Heart left ventricle (tissue), 16 donors: ENCODE data around the gene IGFBP7. TPM values are rescaled to one million over a fixed set of nuclear protein-coding genes. Genes with fewer than 3 reads are reported as not detected.

Experiments used
- ATAC-seq, 4 donors: fragments of 200-7000 bp; cut with Tn5 transposase; one replicate each; pipeline ENCODE4 v1.9.1; 2020 to 2022; ENCODE audit warnings: moderate library complexity in 4 of 4, mild to moderate bottlenecking in 3 of 4, moderate number of reproducible peaks in 1 of 4
- DNase-seq, 5 donors: peaks; one replicate each; pipeline ENCODE4 v3.0.0-alpha.2; 2020
- H3K27ac ChIP-seq, 12 donors: fragments of 200-600 bp; sonication (generic) in 4 of 12; one replicate each; pipeline versions ENCODE4 v1.5.0 to v1.8.0; 2016 to 2022; ENCODE audit warnings: mild to moderate bottlenecking in 2 of 12
- H3K27me3 ChIP-seq, 9 donors: fragments of 200-600 bp; sonication (generic) in 2 of 9; one replicate each; pipeline versions ENCODE4 v1.5.1 to v1.8.0; 2016 to 2022; ENCODE audit warnings: mild to moderate bottlenecking in 3 of 9
- H3K36me3 ChIP-seq, 9 donors: fragments of 200-600 bp; sonication (generic) in 2 of 9; one replicate each; pipeline versions ENCODE4 v1.5.0 to v1.8.0; 2018 to 2022; ENCODE audit warnings: mild to moderate bottlenecking in 2 of 9
- H3K4me1 ChIP-seq, 12 donors: fragments of 200-600 bp; sonication (generic) in 4 of 12; one replicate each; pipeline versions ENCODE4 v1.5.0 to v1.8.0; 2016 to 2022; ENCODE audit warnings: mild to moderate bottlenecking in 3 of 12
- H3K4me3 ChIP-seq, 12 donors: fragments of 200-600 bp; sonication (generic) in 4 of 12; one replicate each; pipeline versions ENCODE4 v1.5.0 to v1.8.0; 2017 to 2022; ENCODE audit warnings: mild to moderate bottlenecking in 9 of 12, moderate library complexity in 4 of 12
- H3K9me3 ChIP-seq, 12 donors: fragments of 200-600 bp; sonication (generic) in 4 of 12; one replicate each; pipeline versions ENCODE4 v1.5.0 to v1.8.0; 2016 to 2022; ENCODE audit warnings: mild to moderate bottlenecking in 1 of 12
- POLR2A ChIP-seq, 2 donors: fragments of 450-650 bp; IDR thresholded peaks; one replicate each; pipeline ENCODE4 v1.6.1; 2017; ENCODE audit warnings: antibody characterized with exemption in 2 of 2, mild to moderate bottlenecking in 2 of 2, moderate library complexity in 2 of 2
- WGBS, 4 donors: extraction: QIAGEN DNeasy Blood & Tissue Kit in 2 of 4; methylation state at CpG; one replicate each; pipeline versions ENCODE4 v1.1.5 to v1.1.7; 2013 to 2018; 5-methylcytosine and 5-hydroxymethylcytosine counted together
- intact Hi-C, 10 donors: fragments of 100-400 bp; cut with DNase I; formaldehyde crosslinking; loops; one replicate each; pipeline versions ENCODE4 v1.11.1 to v1.14.2; 2022
- polyA plus RNA-seq, 2 donors: library from polyadenylated mRNA; stranded (reverse); fragments of 200-250 nt; gene quantifications; one replicate each; pipeline ENCODE4 v1.2.3, GENCODE V29; 2013
- total RNA-seq, 9 donors: library from RNA; depleted of rRNA in 2 of 9; stranded (reverse); fragments of >200 nt in 2 of 9; fragmentation: NEBNext Ultra II Directional in 3 of 9; extraction: Animal tissue kit (Norgen Biotek cat#: 25700) in 3 of 9; gene quantifications; one replicate each; pipeline versions ENCODE4 v1.1.0 to v1.2.4, GENCODE V29; 2016 to 2023
- TF ChIP-seq, protein P1 (sequence below), 12 donors: fragments of 200-600 bp; sonication (generic) in 4 of 12; IDR thresholded peaks; one replicate each; pipeline versions ENCODE4 v1.5.0 to v1.8.0; 2018 to 2022; ENCODE audit warnings: antibody characterized with exemption in 12 of 12, mild to moderate bottlenecking in 5 of 12
- donor health status: ischemic (EF 13 %, LVEDD 7.1; RV severe dilation, severe dysfunction).
- donor health status: healthy with polysubstance abuse.
- donor health status: DM: no; HTN: yes; CAD: no.
- donor health status: DM: no; HTN: no; CAD: no.
- donor health status: ischemic (EF 25% LVEDD 6.9; RV normal size, moderate dysfunction).
- donor health status: ischemic (EF 25% LVEDD 5.7; RV mildly dilated, moderate dysfunction).
- donor health status: healthy.
- donor health status: DM: yes; HTN: yes; CAD: no.
- donor health status: ischemic (EF 35%, LVEDD 5.7; RV mildly dilated, moderate dysfunction).
- donor health status: nonischemic (EF 11% LVEDD 7.7; RV severe dilation, severe dysfunction).
- donor health status: DM: yes; HTN: yes; CAD: no.
- donor health status: PGD.
- donor health status: ischemic (EF 29% LVEDD 5.4; RV normal size, mild dysfunction).
- donor health status: nonischemic (EF 23%, LVEDD 6.1; RV moderate dilation, normal function).

IGFBP7 gene
- total and polyA plus RNA-seq, 11 donors: 458 to 1,088 (median 585) TPM

DNA sequence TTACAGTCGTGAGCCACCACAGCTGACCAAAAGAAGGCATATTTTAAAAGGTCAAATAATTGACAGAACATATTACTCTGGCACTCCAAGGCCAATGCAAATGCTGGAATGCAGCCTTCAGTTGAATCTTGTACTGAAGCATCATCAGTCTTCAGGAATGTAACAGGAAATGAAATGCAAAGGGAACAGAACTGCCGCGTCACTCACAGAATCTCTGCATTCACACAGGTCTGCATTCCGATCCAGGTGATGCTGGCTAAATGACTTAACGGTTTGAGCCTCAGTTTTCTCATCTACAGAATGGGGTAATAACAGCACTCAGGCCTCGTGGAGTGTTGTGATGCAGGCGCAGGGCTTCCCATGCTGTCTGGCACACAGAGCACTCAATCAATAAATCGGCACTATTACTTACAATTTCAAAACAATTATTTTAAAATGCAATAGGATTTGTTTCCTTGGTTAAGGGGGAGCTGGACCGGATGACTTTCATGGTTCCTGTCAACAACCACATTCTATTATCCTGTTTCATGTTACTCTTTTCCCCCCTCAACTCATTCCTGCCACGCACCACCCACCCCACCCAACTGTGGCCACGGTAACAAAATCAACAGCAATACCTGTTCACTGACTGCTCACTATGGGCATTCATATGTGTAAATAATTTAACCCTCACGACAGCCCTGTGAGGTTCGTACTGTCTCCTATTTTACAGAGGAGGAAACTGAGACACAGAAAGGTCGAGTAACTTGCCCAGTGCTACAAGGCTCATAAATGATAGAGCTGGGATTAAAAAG, 32.4 kb downstream of the IGFBP7 start:
- peaks cover 0 to 12% (median 3%) of the 10 kb centered on the region in 9 donors for H3K36me3 ChIP-seq
- H3K27ac ChIP-seq: peak overlapping the region in 8 of 12 donors; percentile 10 to 80 (median 72)
- H3K4me1 ChIP-seq: peaks cover 7 to 93% (median 79%) of the 10 kb centered on the region in 12 donors
- H3K4me3 ChIP-seq: no peak overlapping the region
- WGBS, 4 donors: 71 to 76% (median 72%) methylated on average over 13 to 14 of the region's 14 CpGs
- intact Hi-C loops: no loop called here
- no peaks in the 10 kb centered on the region for H3K9me3 ChIP-seq
- no peak for ATAC-seq
- TF ChIP-seq, protein P1, sequence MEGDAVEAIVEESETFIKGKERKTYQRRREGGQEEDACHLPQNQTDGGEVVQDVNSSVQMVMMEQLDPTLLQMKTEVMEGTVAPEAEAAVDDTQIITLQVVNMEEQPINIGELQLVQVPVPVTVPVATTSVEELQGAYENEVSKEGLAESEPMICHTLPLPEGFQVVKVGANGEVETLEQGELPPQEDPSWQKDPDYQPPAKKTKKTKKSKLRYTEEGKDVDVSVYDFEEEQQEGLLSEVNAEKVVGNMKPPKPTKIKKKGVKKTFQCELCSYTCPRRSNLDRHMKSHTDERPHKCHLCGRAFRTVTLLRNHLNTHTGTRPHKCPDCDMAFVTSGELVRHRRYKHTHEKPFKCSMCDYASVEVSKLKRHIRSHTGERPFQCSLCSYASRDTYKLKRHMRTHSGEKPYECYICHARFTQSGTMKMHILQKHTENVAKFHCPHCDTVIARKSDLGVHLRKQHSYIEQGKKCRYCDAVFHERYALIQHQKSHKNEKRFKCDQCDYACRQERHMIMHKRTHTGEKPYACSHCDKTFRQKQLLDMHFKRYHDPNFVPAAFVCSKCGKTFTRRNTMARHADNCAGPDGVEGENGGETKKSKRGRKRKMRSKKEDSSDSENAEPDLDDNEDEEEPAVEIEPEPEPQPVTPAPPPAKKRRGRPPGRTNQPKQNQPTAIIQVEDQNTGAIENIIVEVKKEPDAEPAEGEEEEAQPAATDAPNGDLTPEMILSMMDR (IDR thresholded peaks at IDR 0.05): no peak
- TF ChIP-seq POLR2A (IDR thresholded peaks at IDR 0.05): no peak
- DNase-seq: no peak
- no peaks in the 10 kb centered on the region for H3K27me3 ChIP-seq

DNA sequence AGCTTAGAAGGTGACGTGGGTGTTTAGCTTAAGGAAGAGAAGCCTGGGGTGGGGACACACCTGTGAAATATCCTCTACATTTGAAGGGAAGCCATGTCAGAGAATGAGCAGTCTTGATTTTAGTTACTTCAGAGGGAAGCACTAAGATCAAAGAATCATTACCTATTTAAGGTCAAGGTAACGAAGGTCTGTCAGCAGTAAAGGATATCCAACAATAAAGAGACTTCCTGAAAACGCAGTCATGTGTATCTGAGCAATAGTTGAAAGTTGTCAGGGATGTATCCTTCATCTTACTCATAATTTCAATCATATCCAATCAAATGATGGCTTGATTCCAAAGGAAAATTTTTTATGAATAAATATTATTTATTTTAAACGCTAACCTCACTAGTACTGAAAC, 33.5 kb downstream of the IGFBP7 start:
- peak overlapping the region in 3 of 12 donors; percentile 21 to 58 (median 25) for H3K27ac ChIP-seq
- H3K27me3 ChIP-seq: no peaks in the 10 kb centered on the region
- DNase-seq: no peak
- peaks cover 7 to 93% (median 77%) of the 10 kb centered on the region in 12 donors for H3K4me1 ChIP-seq
- TF ChIP-seq POLR2A (IDR thresholded peaks at IDR 0.05): no peak
- TF ChIP-seq, protein P1 (IDR thresholded peaks at IDR 0.05): no peak
- no peak overlapping the region for H3K4me3 ChIP-seq
- no peak for ATAC-seq
- no peaks in the 10 kb centered on the region for H3K9me3 ChIP-seq
- WGBS, 4 donors: 51 to 70% (median 55%) methylated on average over 4 of the region's 4 CpGs
- H3K36me3 ChIP-seq: peaks cover 0 to 12% (median 3%) of the 10 kb centered on the region in 9 donors
- intact Hi-C loops: no loop called here

- peak overlapping the region in 6 of 12 donors; percentile 9 to 59 (median 26) for H3K27ac ChIP-seq
- H3K36me3 ChIP-seq: peaks cover 0 to 12% (median 3%) of the 10 kb centered on the region in 9 donors
- H3K4me3 ChIP-seq: no peak overlapping the region
- intact Hi-C loops: no loop called here
- DNase-seq (no peak), ATAC-seq (no peak)
- H3K27me3 ChIP-seq: no peaks in the 10 kb centered on the region
- no peaks in the 10 kb centered on the region for H3K9me3 ChIP-seq
- H3K4me1 ChIP-seq: peaks cover 7 to 93% (median 76%) of the 10 kb centered on the region in 12 donors
- TF ChIP-seq POLR2A (IDR thresholded peaks at IDR 0.05): no peak
- TF ChIP-seq, protein P1 (IDR thresholded peaks at IDR 0.05): no peak
Observed at GRCh38 chr4:57075367-57075766, 34.8 kb downstream of the IGFBP7 start.

GRCh38 chr4:57074744-57075143, 35.4 kb downstream of the IGFBP7 start:
- H3K27me3 ChIP-seq: no peaks in the 10 kb centered on the region
- ATAC-seq (peak in 1 of 4 donors; percentile 2), DNase-seq (no peak)
- intact Hi-C loops: loop anchor here in 1 of 10 donors (5.0 kb wide), 1 partner anchor 33 kb away; no protein-coding TSS in a partner anchor
- no peaks in the 10 kb centered on the region for H3K9me3 ChIP-seq
- peaks cover 0 to 12% (median 3%) of the 10 kb centered on the region in 9 donors for H3K36me3 ChIP-seq
- no peak overlapping the region for H3K4me3 ChIP-seq
- no peak for TF ChIP-seq POLR2A (IDR thresholded peaks at IDR 0.05)
- TF ChIP-seq, protein P1 (IDR thresholded peaks at IDR 0.05): no peak
- WGBS, 4 donors: 11 to 33% (median 17%) methylated on average over 4 of the region's 4 CpGs
- peak overlapping the region in 7 of 12 donors; percentile 5 to 59 (median 16) for H3K27ac ChIP-seq
- H3K4me1 ChIP-seq: peaks cover 7 to 93% (median 72%) of the 10 kb centered on the region in 12 donors
